ENCODE data around the gene FAM78B.

FAM78B gene

GRCh38 chr1:166089804-166090203 lies 77.0 kb downstream of the FAM78B start:
- no peaks in the 10 kb centered on the region for H3K4me1 ChIP-seq
- no peaks in the 10 kb centered on the region for H3K27me3 ChIP-seq
- no peaks in the 10 kb centered on the region for H3K9me3 ChIP-seq
- H3K27ac ChIP-seq, result no peak overlapping the region
- no peak for TF ChIP-seq CTCF (IDR thresholded peaks at IDR 0.05)
- H3K36me3 ChIP-seq, result no peaks in the 10 kb centered on the region
- intact Hi-C loops (cut with DNase I; ENCODE audit: low total_unique reads), result no loop called here
- DNase-seq, result no peak
- H3K4me3 ChIP-seq, result no peak overlapping the region

- intact Hi-C loops (cut with DNase I; ENCODE audit: low total_unique reads), result no loop called here
- DNase-seq, result no peak
- Histone ChIP-seq H3K4me3 (no peak overlapping the region), H3K4me1 (no peaks in the 10 kb centered on the region), H3K36me3 (no peaks in the 10 kb centered on the region), H3K9me3 (no peaks in the 10 kb centered on the region), H3K27ac (no peak overlapping the region), H3K27me3 (no peaks in the 10 kb centered on the region)
- TF ChIP-seq CTCF (IDR thresholded peaks at IDR 0.05), result no peak
These were observed 78.2 kb downstream of the FAM78B start for GRCh38 chr1:166088572-166088955.

GRCh38 chr1:166087734-166088571 lies 78.8 kb downstream of the FAM78B start:
- H3K4me1 ChIP-seq, result no peaks in the 10 kb centered on the region
- no peak for TF ChIP-seq CTCF (IDR thresholded peaks at IDR 0.05)
- H3K36me3 ChIP-seq, result no peaks in the 10 kb centered on the region
- H3K27me3 ChIP-seq, result no peaks in the 10 kb centered on the region
- intact Hi-C loops (cut with DNase I; ENCODE audit: low total_unique reads), result no loop called here
- H3K4me3 ChIP-seq, result no peak overlapping the region
- no peaks in the 10 kb centered on the region for H3K9me3 ChIP-seq
- no peak overlapping the region for H3K27ac ChIP-seq
- no peak for DNase-seq

- no peaks in the 10 kb centered on the region for H3K27me3 ChIP-seq
- no peaks in the 10 kb centered on the region for H3K36me3 ChIP-seq
- DNase-seq, result no peak
- no peak overlapping the region for H3K27ac ChIP-seq
- H3K9me3 ChIP-seq, result no peaks in the 10 kb centered on the region
- peaks cover 0 to 2% (median 0%) of the 10 kb centered on the region in 4 donors for H3K4me1 ChIP-seq
- no peak overlapping the region for H3K4me3 ChIP-seq
- intact Hi-C loops (cut with DNase I; ENCODE audit: low total_unique reads), result no loop called here
- no peak for TF ChIP-seq CTCF (IDR thresholded peaks at IDR 0.05)
These were observed 80.5 kb downstream of the FAM78B start for GRCh38 chr1:166086113-166086883.

- intact Hi-C loops (cut with DNase I; ENCODE audit: low total_unique reads), result no loop called here
- no peaks in the 10 kb centered on the region for H3K27me3 ChIP-seq
- no peak for DNase-seq
- H3K36me3 ChIP-seq, result no peaks in the 10 kb centered on the region
- no peak for TF ChIP-seq CTCF (IDR thresholded peaks at IDR 0.05)
- no peak overlapping the region for H3K27ac ChIP-seq
- H3K4me1 ChIP-seq, result peaks cover 0 to 10% (median 0%) of the 10 kb centered on the region in 4 donors
- H3K4me3 ChIP-seq, result no peak overlapping the region
- H3K9me3 ChIP-seq, result no peaks in the 10 kb centered on the region
These were observed 82.2 kb downstream of the FAM78B start for GRCh38 chr1:166084613-166085012.

Data from tibial artery (tissue), 4 donors.